ENCODE measurements around the gene TAF4B.

DNA sequence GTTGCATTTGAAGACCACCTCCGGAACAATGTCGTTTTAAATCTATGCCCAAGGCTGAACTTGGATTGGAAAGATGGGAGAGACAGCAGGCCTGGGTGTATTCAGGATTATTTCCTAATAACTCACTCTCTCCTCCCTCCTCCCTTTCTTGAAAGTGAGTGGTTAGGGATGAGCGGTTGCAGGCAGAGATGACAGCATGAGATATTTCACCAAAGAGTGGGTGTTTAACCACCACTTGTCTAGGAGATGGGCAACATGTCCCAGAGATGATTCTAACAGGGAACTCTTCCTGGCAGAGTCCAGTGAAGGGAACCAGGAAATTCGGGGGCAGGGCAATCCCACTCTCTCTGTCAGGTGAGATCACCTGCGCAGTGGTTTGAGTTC is 198.9 kb downstream of the TAF4B start:
- TF ChIP-seq, protein P1, sequence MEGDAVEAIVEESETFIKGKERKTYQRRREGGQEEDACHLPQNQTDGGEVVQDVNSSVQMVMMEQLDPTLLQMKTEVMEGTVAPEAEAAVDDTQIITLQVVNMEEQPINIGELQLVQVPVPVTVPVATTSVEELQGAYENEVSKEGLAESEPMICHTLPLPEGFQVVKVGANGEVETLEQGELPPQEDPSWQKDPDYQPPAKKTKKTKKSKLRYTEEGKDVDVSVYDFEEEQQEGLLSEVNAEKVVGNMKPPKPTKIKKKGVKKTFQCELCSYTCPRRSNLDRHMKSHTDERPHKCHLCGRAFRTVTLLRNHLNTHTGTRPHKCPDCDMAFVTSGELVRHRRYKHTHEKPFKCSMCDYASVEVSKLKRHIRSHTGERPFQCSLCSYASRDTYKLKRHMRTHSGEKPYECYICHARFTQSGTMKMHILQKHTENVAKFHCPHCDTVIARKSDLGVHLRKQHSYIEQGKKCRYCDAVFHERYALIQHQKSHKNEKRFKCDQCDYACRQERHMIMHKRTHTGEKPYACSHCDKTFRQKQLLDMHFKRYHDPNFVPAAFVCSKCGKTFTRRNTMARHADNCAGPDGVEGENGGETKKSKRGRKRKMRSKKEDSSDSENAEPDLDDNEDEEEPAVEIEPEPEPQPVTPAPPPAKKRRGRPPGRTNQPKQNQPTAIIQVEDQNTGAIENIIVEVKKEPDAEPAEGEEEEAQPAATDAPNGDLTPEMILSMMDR (IDR thresholded peaks at IDR 0.05 in 4 of 5, conservative IDR thresholded peaks at IDR 0.05 in 1 of 5) = no peak
- no peak for TF ChIP-seq POLR2A (IDR thresholded peaks at IDR 0.05)

Measured in gastrocnemius medialis (tissue), 4 donors.